Lung (tissue), 12 donors: ENCODE results near the gene MYH14. TPM values are rescaled to one million over a fixed set of nuclear protein-coding genes. Genes with fewer than 3 reads are reported as not detected.

Source experiments
- ATAC-seq: fragments of 200-7000 bp; cut with Tn5 transposase; one replicate; pipeline ENCODE4 v1.9.1; 2020; ENCODE audit warnings: moderate number of reproducible peaks; ENCODE audit not compliant: insufficient read depth, low FRiP score
- DNase-seq, 3 donors: peaks; one replicate each; pipeline ENCODE4 v3.0.0-alpha.2; 2013 to 2017
- H3K27ac ChIP-seq, 2 donors: one replicate each; pipeline ENCODE4 v1.5.1; 2013; ENCODE audit warnings: mild to moderate bottlenecking in 2 of 2, moderate library complexity in 2 of 2, control low read depth in 1 of 2, inconsistent platforms in 1 of 2, low read depth in 1 of 2, low read length in 1 of 2
- H3K27me3 ChIP-seq, 3 donors: one replicate each; pipeline ENCODE4 v1.5.1; 2013; ENCODE audit warnings: low read length in 2 of 3; ENCODE audit not compliant: control insufficient read depth in 3 of 3, insufficient read depth in 3 of 3
- H3K36me3 ChIP-seq, 4 donors: one replicate each; pipeline ENCODE4 v1.5.1; 2013; ENCODE audit warnings: low read length in 4 of 4, mild to moderate bottlenecking in 1 of 4, moderate library complexity in 1 of 4; ENCODE audit not compliant: control insufficient read depth in 4 of 4, insufficient read depth in 4 of 4
- H3K4me1 ChIP-seq, 5 donors: one replicate each; pipeline ENCODE4 v1.5.1; 2013; ENCODE audit warnings: low read length in 5 of 5, mild to moderate bottlenecking in 2 of 5, moderate library complexity in 1 of 5; ENCODE audit not compliant: control insufficient read depth in 5 of 5, insufficient read depth in 5 of 5
- H3K4me3 ChIP-seq: one replicate; pipeline ENCODE4 v1.5.1; 2013; ENCODE audit warnings: mild to moderate bottlenecking, control low read depth, moderate library complexity
- H3K9ac ChIP-seq, 2 donors: one replicate each; pipeline ENCODE4 v1.5.1; 2013; ENCODE audit warnings: low read length in 2 of 2, control low read depth in 1 of 2; ENCODE audit not compliant: insufficient read depth in 1 of 2
- H3K9me3 ChIP-seq, 4 donors: one replicate each; pipeline ENCODE4 v1.5.1; 2013; ENCODE audit warnings: low read length in 3 of 4, mild to moderate bottlenecking in 1 of 4, moderate library complexity in 1 of 4; ENCODE audit not compliant: control insufficient read depth in 4 of 4, insufficient read depth in 3 of 4
- CTCF ChIP-seq: IDR thresholded peaks from 2 replicates; pipeline ENCODE4 v1.5.1; 2012; ENCODE audit warnings: mild to moderate bottlenecking; ENCODE audit errors: control extremely low read depth, extremely low read depth
- WGBS, 2 donors: extraction: QIAGEN DNeasy Blood & Tissue Kit; methylation state at CpG; one replicate each; pipeline ENCODE4 v1.1.7; 2013; 5-methylcytosine and 5-hydroxymethylcytosine counted together
- polyA plus RNA-seq, 2 donors: library from polyadenylated mRNA; stranded (reverse); fragments of 200-250 nt; gene quantifications; one replicate each; pipeline ENCODE4 v1.2.1, GENCODE V29; 2013
- total RNA-seq, 2 donors: library from RNA; depleted of rRNA in 1 of 2; stranded (reverse); fragments of >200 nt in 1 of 2; gene quantifications; one replicate each; pipeline ENCODE4 v1.2.1, GENCODE V29; 2014 to 2021
- donor health status: control.
- donor health status: control.
- donor health status: Bipolar disorder and iron deficiency.
- donor health status: healthy.
- donor health status: DM: yes; HTN: yes; CAD: no.

MYH14 gene
- total and polyA plus RNA-seq, 4 donors: 48.3 to 159 (median 98.6) TPM

GRCh38 chr19:50195224-50195623 lies 8.2 kb upstream of the MYH14 start:
- WGBS, 2 donors: 71 to 78% methylated on average over 5 of the region's 5 CpGs
- Histone ChIP-seq H3K36me3 (no peaks in the 10 kb centered on the region), H3K4me3 (no peak overlapping the region), H3K27ac (no peak overlapping the region), H3K27me3 (peaks cover 0 to 4% (median 0%) of the 10 kb centered on the region in 3 donors), H3K9ac (no peak overlapping the region), H3K9me3 (peaks cover 0 to 4% (median 0%) of the 10 kb centered on the region in 4 donors), H3K4me1 (peaks cover 0 to 24% (median 0%) of the 10 kb centered on the region in 5 donors)
- DNase-seq: no peak
- TF ChIP-seq CTCF: no peak
- no peak for ATAC-seq

- no peak for DNase-seq
- 83 to 87% methylated on average over 4 of the region's 4 CpGs for WGBS, 2 donors
- peaks cover 0 to 18% (median 0%) of the 10 kb centered on the region in 5 donors for H3K4me1 ChIP-seq
- H3K9ac ChIP-seq: no peak overlapping the region
- no peaks in the 10 kb centered on the region for H3K36me3 ChIP-seq
- peaks cover 0 to 4% (median 0%) of the 10 kb centered on the region in 4 donors for H3K9me3 ChIP-seq
- H3K27ac ChIP-seq: no peak overlapping the region
- peaks cover 0 to 4% (median 0%) of the 10 kb centered on the region in 3 donors for H3K27me3 ChIP-seq
- TF ChIP-seq CTCF: no peak
- no peak for ATAC-seq
- H3K4me3 ChIP-seq: no peak overlapping the region
These were observed 7.0 kb upstream of the MYH14 start for GRCh38 chr19:50196322-50196932.

DNA sequence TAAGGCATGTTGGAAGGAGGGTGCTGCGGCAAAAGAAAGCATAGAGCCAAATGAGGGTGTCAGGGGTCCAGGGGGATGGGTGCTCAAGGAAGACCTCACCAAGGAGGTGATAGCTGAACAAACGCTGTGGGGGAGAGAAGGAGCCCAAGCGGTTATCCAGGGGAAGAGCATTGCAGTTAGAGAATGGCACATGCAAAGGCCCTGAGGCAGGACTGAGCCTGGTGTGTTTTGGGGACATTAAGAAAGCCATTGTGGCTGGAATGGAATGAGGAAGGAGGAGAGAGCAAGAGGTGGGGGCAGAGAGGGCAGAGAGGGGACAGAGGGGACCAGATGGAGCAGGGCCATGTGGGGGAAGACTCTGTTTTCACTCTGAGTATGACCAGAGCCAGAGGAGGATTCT lies 6.1 kb upstream of the MYH14 start:
- Histone ChIP-seq H3K36me3 (no peaks in the 10 kb centered on the region), H3K4me3 (no peak overlapping the region), H3K9me3 (peaks cover 0 to 4% (median 0%) of the 10 kb centered on the region in 4 donors), H3K4me1 (peaks cover 0 to 15% (median 0%) of the 10 kb centered on the region in 5 donors), H3K27me3 (peaks cover 0 to 4% (median 0%) of the 10 kb centered on the region in 3 donors), H3K27ac (no peak overlapping the region), H3K9ac (no peak overlapping the region)
- WGBS, 2 donors: 68 to 83% methylated on average over 3 of the region's 3 CpGs
- no peak for TF ChIP-seq CTCF
- DNase-seq (no peak), ATAC-seq (no peak)
